Activated CD8-positive, alpha-beta memory T cell treated with anti-CD3 and anti-CD28 coated beads, Interleukin-2, amount 50 U/mL, for 24 hours (primary cell): ENCODE measurements around the gene CYSLTR1.
"Not testable (repeated sequence)": the region's sequence is repeated elsewhere in the genome, so short reads cannot be mapped to it uniquely, and the experiment has no call there.

Source experiments
- DNase-seq: peaks from one replicate; pipeline ENCODE4 v3.0.0-alpha.2; 2020; ENCODE audit errors: extremely low read depth

CYSLTR1 gene, protein sequence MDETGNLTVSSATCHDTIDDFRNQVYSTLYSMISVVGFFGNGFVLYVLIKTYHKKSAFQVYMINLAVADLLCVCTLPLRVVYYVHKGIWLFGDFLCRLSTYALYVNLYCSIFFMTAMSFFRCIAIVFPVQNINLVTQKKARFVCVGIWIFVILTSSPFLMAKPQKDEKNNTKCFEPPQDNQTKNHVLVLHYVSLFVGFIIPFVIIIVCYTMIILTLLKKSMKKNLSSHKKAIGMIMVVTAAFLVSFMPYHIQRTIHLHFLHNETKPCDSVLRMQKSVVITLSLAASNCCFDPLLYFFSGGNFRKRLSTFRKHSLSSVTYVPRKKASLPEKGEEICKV

DNA sequence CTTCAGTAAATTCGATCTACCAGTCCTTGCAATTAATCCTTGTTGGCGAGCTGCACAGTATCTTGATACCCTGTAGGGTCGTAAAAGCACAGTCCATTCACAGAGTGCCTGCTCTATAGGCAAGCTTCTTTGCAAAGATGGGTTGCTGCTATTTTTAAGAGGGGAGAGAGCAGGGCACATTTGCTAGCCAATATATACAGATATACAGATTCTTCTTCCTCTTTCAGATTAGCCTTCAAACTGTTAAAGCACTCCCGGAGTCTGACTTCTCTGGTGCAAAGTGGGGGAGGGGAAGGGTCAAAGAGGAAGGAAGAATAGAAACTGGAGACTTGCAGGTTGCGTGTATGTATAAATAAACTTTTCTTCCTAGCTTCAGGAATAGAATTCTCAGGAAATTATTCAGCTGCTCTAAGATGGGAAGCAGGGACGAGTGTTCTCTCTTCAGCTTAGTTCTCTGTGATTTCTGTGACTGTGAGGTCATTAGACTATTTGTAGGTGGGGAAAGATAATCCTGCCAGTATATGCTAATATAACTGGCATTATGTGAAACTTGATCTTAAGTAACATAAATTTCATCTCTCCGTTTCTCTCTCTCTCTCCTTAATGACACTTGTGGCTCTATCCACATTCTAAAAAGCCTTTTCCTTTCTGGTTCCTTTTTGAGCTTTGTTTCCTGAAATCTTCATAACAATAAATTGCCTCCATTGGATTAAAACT, at the start of gene CYSLTR1:
Gene CYSLTR1 (minus strand): TSS at position 242 of the 717 bp plus-strand sequence. CDS start 53,865 bp downstream, outside the sequence.
- no peak for DNase-seq

DNA sequence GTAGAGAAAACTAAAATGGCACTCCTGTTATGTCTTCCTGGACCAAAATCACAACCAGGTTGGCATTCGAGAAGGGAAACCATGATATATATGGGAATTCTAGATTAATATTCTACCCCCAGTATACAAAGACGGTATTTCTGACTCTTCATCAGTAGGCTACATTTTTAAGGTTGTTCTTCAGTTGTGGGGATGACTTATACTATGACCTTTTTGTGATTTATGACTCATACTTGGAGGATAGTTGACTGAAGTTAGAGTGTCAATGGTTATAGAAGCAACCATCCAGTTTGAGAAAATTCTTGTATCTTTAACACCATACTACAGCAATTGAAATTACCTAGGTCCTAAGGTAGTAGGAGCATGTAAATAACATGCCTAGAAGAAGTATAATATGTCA, 49.8 kb upstream of the CYSLTR1 start:
- no peak for DNase-seq

- no peak for DNase-seq
Observed at GRCh38 chrX:78375894-78376293, 48.5 kb upstream of the CYSLTR1 start.

GRCh38 chrX:78366576-78366975, 39.2 kb upstream of the CYSLTR1 start:
- DNase-seq: no peak

DNA sequence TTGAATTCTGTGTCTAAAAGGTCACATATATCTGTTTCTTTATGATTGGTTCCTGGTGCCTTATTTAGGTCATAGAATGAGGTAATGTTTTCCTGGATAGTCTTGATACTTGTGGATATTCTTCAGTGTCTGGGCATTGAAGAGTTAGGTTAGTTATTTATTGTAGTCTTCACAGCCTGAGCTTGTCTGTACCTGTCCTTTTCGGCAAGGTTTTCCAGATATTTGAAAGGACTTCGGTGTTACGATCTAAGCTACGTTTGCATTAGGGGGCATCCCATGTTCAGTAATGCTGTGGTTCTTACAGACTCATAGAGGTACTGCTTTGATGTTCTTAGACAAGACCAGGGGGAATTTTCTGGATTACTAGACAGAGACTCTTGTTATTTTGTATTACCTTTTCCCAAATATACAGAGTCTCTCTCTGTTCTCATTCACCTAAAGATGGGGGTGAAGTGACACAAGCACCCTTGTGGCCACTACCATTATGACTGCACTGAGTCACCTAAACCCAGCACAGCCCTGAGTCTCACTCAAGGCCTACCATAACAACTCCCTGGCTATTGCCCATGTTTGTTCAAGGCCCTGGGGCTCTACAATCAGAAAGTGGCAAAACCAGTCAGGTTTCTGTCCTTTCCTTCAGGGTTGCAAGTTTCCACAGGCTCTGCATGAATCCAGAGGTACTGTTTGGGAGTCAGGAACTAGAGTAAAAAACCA, 30.1 kb upstream of the CYSLTR1 start:
- DNase-seq: no peak

GRCh38 chrX:78333521-78333920, 6.1 kb upstream of the CYSLTR1 start:
- DNase-seq: no peak

GRCh38 chrX:78331708-78332107, 4.3 kb upstream of the CYSLTR1 start:
- DNase-seq: no peak

- no peak for DNase-seq
Observed at GRCh38 chrX:78330540-78330939, 3.1 kb upstream of the CYSLTR1 start.

DNA sequence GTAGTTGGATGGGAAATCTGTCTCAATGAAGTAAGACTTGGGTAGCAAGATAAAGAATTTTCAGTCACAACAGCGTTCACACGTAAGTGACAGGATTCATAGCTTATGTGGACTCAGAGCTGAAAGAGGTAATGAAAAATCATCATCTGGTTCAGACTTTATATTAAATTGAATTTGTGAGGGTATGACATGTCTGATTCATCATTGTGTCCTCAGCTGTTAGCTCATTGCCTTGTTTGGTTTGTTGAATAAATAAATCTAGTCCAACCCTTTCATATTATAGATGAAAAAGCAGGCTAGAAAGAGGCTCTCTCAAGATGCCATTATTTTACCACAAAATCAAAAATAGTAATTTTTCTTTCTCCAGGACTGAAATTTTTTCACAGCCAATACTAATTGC, 2.7 kb upstream of the CYSLTR1 start:
- DNase-seq: no peak

- no peak for DNase-seq
Observed at GRCh38 chrX:78329486-78329885, 2.1 kb upstream of the CYSLTR1 start.

DNA sequence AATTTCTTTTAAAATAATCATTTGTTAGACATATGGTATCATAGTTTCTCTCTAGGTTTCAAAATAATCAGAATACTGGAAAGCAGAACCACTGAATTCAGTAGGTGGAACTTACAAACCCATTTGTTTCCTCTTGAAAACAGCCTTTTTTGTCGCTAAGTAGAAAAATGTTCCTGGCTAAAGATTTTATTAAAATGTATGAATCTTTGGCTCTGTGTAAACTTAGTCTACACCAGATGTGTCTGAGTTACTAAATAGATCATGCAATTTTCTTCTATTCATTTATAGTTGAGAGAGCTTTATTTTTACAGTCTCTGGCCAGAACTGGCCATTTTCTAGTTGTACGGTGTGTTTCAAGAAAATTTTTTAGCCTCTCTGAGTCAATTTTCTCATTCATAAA, 1.0 kb downstream of the CYSLTR1 start:
- DNase-seq: no peak

DNA sequence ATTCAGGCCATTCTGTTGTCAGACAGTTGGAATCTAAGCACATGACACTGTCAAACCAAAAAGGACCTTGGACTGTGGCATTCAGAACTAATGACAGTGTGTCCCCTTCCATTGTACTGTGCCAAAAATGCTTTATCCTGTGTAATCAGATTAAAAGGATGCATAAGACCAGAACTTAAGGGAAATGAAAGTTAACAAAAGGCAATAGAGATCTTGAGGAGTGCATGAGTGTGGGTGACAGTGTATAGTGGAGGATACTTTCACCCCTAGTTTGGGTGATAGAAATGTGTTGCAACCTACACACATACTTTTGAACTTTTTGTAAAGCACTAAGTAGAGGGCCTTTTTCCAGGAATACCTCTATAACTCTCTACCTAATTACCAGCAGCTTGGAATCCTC, 4.5 kb downstream of the CYSLTR1 start:
- DNase-seq: no peak

- DNase-seq: no peak
Observed at GRCh38 chrX:78321809-78322208, 5.6 kb downstream of the CYSLTR1 start.

GRCh38 chrX:78316265-78316664, 11.1 kb downstream of the CYSLTR1 start:
- no peak for DNase-seq

GRCh38 chrX:78315745-78316144, 11.7 kb downstream of the CYSLTR1 start:
- DNase-seq: no peak

GRCh38 chrX:78314561-78314960, 12.8 kb downstream of the CYSLTR1 start:
- DNase-seq: no peak

DNA sequence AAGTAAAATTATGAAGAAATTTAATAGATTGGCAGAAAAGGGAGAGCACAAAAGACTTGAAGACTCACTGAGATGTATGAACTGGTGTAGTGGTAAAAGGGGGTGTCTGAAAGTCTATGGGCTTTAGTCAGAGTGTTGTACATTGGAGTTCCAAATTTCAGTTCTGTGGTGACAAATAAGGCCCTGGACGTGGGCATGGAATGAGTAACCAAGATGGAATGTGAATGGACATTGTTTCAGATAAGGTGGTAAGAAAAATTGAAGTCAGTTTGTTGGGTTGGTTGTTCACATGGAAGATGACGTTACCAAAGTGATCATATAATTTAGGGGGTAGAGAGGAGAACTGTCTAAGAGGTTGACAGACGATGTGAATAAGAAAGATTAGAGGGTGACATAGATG, 13.9 kb downstream of the CYSLTR1 start:
- DNase-seq: no peak

GRCh38 chrX:78307665-78308064, 19.7 kb downstream of the CYSLTR1 start:
- no peak for DNase-seq

DNA sequence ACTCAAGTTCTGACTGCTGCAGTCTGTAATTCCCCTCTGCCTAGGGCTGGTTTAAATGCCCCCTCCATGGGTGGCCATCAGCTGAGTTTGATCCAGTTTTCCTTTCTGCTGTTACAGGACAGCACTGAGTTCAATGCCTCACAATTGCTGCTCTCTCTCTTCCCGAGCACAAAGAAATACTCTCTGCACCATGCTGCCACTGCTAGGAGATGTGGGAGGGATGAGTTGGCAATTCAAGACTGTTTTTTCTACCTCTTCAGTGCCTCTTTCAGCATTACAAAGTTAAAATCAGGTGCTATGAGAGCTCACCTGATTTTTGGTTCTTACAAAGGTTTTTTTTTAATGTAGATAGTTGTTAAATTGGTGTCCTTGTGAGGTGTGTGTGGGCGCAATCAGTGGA, 24.3 kb downstream of the CYSLTR1 start:
- DNase-seq: no peak

- not testable (repeated sequence) for DNase-seq
Observed at GRCh38 chrX:78300933-78301332, 26.5 kb downstream of the CYSLTR1 start.

- DNase-seq: no peak
Observed at GRCh38 chrX:78283511-78283910, 43.9 kb downstream of the CYSLTR1 start.

GRCh38 chrX:78237127-78237526, 90.3 kb downstream of the CYSLTR1 start:
- no peak for DNase-seq

GRCh38 chrX:78226047-78226446, 101.4 kb downstream of the CYSLTR1 start:
- DNase-seq: not testable (repeated sequence)
